ENCODE results near the gene OXNAD1.

The OXNAD1 gene

DNA sequence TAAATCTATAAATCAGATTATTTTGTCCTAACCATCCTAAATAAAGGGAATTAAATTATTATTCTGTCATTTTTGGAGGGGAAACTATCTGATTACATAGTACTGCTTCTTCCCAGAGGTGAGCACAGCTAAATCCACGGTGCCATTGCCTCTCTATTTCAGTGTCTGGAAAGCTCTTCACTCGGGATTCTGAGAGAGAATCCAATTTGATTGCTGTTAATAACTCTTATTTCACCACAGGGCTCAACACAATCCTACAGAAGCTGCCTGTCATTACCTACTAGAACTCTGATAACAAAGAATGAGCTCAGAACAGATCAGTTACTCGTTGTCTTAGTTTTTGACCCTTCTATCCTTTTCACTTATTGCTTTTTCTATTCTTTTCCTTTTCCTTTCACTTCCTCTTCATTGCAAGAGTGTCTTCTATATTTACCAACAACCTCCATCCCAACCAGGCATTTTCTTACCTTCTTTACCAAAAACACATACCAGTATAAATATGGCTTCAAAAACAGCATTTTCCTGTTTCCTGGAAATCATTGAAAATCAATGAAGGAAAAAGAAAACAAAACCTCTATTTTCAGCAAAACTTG lies 30.4 kb downstream of the OXNAD1 start:
- H3K9ac ChIP-seq: no peak overlapping the region
- H3K9me3 ChIP-seq (ENCODE audit: control insufficient read depth, low read length): no peaks in the 10 kb centered on the region
- no peak overlapping the region for H3K4me2 ChIP-seq (ENCODE audit: low read length)
- H3K27ac ChIP-seq: no peak overlapping the region
- no peaks in the 10 kb centered on the region for H3K27me3 ChIP-seq (ENCODE audit: control insufficient read depth, insufficient read depth, low read length)
- H3K36me3 ChIP-seq (ENCODE audit: control insufficient read depth, insufficient read depth, low read length): no peaks in the 10 kb centered on the region
- H2AFZ ChIP-seq: no peak overlapping the region
- H3K79me2 ChIP-seq: no peaks in the 10 kb centered on the region
- TF ChIP-seq, protein P1, sequence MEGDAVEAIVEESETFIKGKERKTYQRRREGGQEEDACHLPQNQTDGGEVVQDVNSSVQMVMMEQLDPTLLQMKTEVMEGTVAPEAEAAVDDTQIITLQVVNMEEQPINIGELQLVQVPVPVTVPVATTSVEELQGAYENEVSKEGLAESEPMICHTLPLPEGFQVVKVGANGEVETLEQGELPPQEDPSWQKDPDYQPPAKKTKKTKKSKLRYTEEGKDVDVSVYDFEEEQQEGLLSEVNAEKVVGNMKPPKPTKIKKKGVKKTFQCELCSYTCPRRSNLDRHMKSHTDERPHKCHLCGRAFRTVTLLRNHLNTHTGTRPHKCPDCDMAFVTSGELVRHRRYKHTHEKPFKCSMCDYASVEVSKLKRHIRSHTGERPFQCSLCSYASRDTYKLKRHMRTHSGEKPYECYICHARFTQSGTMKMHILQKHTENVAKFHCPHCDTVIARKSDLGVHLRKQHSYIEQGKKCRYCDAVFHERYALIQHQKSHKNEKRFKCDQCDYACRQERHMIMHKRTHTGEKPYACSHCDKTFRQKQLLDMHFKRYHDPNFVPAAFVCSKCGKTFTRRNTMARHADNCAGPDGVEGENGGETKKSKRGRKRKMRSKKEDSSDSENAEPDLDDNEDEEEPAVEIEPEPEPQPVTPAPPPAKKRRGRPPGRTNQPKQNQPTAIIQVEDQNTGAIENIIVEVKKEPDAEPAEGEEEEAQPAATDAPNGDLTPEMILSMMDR (IDR thresholded peaks at IDR 0.05): no peak
- no peaks in the 10 kb centered on the region for H3K4me1 ChIP-seq
- H3K4me3 ChIP-seq (ENCODE audit: low read depth, low read length): no peak overlapping the region

DNA sequence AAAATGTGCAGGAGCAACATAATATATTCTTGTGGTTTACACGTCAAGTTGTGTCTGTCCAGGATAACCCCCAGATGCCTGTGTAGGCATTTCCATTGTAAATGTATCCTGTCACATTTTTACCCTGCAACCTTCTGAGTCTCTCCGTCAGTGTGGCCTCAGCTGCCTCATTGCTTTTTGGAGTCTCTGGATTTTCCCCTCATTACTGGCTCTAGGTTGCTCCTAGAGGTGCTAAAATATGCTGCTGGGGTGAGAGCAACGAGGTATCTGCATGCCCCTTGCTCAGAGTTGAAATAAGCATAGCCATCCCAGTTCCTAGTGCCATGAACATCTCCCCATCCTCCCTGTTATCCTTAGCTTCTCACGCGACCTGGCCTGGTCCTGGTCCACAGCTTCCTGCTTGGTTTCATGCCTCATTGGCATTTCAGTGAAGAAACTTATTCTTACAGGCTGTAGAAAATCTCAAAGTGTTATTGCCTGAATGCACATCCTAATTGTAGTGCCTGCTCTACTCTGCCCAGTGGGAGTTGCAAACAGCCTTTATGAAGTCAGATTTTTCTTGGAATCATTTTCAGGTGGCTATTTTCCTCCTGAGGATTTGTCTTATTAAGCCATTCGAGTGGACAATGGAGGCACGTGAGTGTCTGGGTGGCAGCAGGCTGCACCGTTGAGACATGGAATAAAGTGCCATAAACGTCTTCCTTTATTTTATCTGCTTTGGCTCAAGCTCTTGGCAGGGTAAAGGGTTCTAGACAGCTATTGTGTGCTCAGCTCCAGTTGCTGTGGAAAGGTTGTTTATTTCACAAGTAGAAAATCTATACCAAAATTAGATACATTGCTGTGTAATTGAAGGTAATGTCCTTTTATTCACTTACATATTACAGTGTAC lies 33.2 kb downstream of the OXNAD1 start:
- no peak overlapping the region for H3K9ac ChIP-seq

DNA sequence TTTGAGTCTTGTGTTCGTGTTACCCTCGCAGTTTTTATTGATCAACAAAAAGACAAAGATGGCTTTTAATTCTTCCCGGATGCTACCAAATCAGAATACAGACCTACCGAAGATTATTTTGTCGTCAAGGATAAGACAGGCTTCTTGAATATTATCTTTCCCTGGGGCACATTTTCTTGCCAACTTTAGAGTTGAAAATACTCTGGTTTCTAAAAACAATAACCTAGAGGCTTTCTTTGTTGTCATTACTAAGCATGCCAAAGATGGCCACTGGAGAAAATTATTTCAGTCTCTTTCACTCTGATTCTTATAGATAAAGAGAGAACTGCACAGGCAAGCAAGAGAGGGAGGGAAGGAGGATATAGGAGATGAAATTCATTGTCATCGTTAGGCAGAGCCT lies 33.9 kb downstream of the OXNAD1 start:
- Histone ChIP-seq H3K36me3 (ENCODE audit: control insufficient read depth, insufficient read depth, low read length) (no peaks in the 10 kb centered on the region), H3K4me1 (no peaks in the 10 kb centered on the region)
- TF ChIP-seq, protein P1 (IDR thresholded peaks at IDR 0.05): no peak

More for the DNA sequence above, 33.2 kb downstream of the OXNAD1 start:
- Histone ChIP-seq H3K36me3 (ENCODE audit: control insufficient read depth, insufficient read depth, low read length) (no peaks in the 10 kb centered on the region), H3K4me2 (ENCODE audit: low read length) (no peak overlapping the region), H3K4me3 (ENCODE audit: low read depth, low read length) (no peak overlapping the region), H3K4me1 (no peaks in the 10 kb centered on the region), H3K79me2 (no peaks in the 10 kb centered on the region), H2AFZ (no peak overlapping the region), H3K27me3 (ENCODE audit: control insufficient read depth, insufficient read depth, low read length) (no peaks in the 10 kb centered on the region), H3K27ac (no peak overlapping the region), H3K9me3 (ENCODE audit: control insufficient read depth, low read length) (no peaks in the 10 kb centered on the region)
- TF ChIP-seq, protein P1 (IDR thresholded peaks at IDR 0.05): no peak

DNA sequence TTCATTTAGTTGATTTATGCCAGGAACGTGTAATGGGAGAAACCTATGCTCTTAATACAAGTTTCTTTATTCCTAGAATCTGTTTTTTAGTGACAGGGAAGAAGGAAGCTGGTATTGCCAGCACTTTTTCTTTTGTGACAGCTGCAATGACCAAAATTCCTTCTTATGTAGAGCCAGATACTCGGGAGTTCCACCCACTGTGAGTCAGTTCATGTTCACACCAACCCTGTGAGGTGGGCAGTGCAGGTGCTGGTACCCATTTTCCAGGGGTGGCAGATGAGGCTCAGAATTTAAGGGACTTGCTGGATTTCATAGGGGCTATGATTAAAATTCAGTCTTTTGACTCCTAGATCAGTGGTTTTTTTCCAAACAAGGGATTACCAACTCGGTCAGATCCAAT lies 34.7 kb downstream of the OXNAD1 start:
- no peaks in the 10 kb centered on the region for H3K36me3 ChIP-seq (ENCODE audit: control insufficient read depth, insufficient read depth, low read length)
- no peak overlapping the region for H3K4me3 ChIP-seq (ENCODE audit: low read depth, low read length)
- no peaks in the 10 kb centered on the region for H3K79me2 ChIP-seq
- no peaks in the 10 kb centered on the region for H3K27me3 ChIP-seq (ENCODE audit: control insufficient read depth, insufficient read depth, low read length)
- no peak overlapping the region for H3K9ac ChIP-seq
- TF ChIP-seq, protein P1 (IDR thresholded peaks at IDR 0.05): no peak
- H2AFZ ChIP-seq: no peak overlapping the region
- H3K4me1 ChIP-seq: no peaks in the 10 kb centered on the region
- no peak overlapping the region for H3K27ac ChIP-seq
- no peak overlapping the region for H3K4me2 ChIP-seq (ENCODE audit: low read length)
- H3K9me3 ChIP-seq (ENCODE audit: control insufficient read depth, low read length): no peaks in the 10 kb centered on the region

More for the DNA sequence above, 33.9 kb downstream of the OXNAD1 start:
- Histone ChIP-seq H3K9me3 (ENCODE audit: control insufficient read depth, low read length) (no peaks in the 10 kb centered on the region), H3K9ac (no peak overlapping the region), H3K4me2 (ENCODE audit: low read length) (no peak overlapping the region), H3K79me2 (no peaks in the 10 kb centered on the region), H3K4me3 (ENCODE audit: low read depth, low read length) (no peak overlapping the region), H3K27me3 (ENCODE audit: control insufficient read depth, insufficient read depth, low read length) (no peaks in the 10 kb centered on the region), H3K27ac (no peak overlapping the region), H2AFZ (no peak overlapping the region)
